Superior temporal gyrus (tissue), 1 donor: ENCODE measurements around the gene TMEM181.
A peak's percentile ranks its signal among the peaks of the same experiment; 100 is the strongest.

Experiments
- DNase-seq: peaks from one replicate; pipeline ENCODE4 v3.0.0-alpha.2; 2016; ENCODE audit errors: extremely low spot score

Gene TMEM181

DNA sequence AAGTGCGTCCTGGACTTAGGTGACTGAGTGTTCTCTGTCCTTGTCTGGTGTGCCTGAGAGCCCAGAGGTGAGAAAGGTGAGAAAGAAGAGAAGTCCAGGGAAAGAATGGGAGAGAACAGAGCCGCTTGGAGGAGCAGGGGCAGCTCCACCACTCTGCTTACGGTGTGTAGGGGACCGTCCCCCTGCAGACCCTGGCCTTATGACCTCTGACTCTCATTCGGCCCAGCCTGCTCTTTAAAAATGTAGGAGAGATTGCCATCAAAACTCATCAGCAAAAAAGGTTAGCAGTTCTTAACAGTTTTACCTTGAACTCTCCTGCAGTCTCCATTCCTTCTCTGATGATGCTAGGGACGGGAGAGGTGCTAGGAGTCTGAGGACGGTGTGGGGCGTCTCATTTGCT is 2.0 kb downstream of the TMEM181 start:
- no peak for DNase-seq

DNA sequence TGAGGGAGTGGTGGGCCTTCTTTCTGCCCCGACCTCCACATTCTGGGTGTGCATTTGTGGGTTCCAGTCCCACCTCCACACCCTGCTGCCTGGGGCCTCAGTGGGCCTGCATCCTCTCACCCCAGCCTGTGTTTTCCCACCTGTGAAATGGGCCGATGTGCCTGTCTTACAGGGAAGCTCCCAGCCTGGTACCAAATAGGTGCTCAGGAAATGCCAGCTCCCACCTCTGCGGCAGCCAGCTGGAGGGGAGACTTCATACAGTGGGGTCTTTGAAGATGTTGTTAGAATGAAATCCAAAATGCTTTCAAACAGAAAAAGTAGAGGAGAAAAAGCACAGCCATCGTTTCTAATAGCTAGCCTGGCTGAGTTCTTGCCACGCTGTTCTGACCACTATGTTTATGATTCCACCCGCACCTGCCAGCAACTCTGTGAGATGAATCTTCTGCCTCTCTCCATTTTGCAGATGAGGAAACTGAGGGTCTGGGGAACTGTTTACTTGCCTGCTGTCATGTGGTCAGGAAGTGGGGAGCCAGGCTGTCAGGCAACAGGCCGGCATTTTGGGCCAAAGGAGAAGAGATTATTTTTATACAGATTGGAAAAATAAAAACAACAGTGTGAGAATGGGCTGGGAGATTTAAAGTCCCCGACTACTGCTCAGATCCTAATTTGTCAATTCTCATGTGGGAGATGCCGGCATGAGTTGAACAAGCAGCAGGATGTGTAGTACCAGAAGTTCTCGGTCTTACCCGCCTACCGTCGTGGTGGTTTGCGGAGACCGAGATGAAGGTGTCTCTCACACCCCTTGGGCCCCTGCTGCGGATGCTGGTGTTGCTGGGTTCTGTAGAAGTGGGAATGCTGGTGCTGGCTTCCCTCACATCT is 4.6 kb downstream of the TMEM181 start:
- DNase-seq, result no peak

DNA sequence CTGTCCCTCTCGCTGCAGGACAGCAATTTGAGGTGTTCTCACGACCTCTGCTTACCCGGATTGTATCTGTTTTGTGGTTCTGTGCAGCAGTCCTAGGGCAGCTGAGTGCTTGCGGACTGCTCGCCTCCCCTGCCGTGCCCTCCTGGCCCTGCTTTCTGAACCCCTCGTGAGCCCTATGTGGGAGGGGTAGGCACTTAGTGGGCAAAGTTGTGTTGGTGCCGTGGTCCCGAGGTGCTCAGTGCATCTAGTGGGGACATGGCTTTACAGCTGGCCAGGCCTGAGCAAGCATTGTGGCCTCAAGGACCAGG is 5.2 kb downstream of the TMEM181 start:
- no peak for DNase-seq

DNA sequence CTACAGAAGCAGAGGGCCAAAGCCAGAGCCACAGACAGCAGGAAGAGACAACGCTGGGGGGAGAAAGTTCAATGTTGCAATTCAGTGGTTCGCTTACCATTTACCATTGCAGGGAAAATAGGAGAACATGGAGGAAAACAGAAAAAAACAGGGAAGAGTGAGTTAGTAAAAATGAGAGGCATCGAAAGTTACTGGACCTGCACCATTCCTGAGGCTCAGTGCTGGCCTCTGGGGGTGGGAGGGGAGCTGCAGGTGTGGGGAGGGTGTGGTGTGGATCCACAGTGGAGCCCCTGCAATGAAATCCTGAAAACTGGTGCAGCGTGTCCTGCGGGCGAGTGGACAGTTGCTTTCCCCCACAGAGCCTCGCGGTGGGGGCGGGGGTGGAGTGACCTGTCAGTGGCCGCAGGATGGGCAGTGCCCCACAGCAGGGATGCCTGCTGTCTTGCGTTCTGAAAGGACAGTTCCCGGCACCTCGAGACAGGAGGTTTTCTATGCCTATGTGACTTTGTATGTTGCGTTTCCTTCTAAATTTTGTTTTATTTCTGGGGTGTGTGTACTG is 5.7 kb downstream of the TMEM181 start:
- DNase-seq, result no peak

GRCh38 chr6:158566207-158566818 is 6.4 kb downstream of the TMEM181 start:
- no peak for DNase-seq

GRCh38 chr6:158567152-158567551 is 7.3 kb downstream of the TMEM181 start:
- DNase-seq, result no peak

DNA sequence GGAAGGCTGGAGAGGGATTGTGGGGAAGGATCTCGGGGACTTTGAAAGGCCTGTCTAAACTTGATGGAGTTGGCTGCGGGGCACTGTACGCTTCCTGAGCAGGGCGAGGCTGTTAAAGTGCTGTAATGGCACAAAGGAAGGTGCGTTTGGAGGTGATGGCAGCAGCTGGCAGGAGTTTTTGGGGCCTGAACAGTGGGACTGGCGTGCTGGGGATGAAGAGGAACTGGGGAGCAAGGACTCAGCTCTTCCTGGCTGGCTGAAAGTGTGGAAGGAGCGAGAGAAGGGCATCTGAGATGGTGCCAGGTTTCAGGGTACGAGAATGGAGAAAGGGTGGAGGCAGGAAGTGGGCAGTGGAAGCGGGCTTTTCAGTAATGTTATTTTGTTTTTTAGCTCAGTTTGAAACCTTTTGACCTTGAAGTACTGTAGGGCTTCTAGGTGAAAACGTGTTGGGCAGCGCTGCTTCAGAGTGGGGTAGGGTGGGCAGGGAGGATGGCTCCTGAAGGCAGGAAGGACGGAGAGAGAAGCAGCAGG is 8.0 kb downstream of the TMEM181 start:
- no peak for DNase-seq

DNA sequence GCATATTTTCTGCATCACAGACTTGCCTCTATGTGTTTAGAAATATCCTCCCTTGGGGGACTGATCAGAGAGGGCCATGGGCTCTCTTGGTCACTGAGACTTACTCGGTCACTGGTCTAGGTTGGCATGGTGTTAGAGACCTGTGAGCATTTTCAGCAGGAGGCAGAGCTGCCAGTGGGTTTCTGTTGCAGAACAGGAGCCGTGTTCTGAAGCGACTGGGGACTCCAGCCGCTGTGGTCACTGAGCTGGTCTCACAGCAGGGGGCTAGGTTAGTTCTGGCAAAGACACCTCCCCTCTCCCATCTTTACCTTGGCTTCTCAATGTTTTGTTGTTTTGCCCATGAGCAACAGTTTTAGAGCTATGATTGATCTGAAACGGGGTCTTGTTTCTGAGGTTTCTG is 8.7 kb downstream of the TMEM181 start:
- DNase-seq, result no peak

GRCh38 chr6:158569036-158569435 is 9.1 kb downstream of the TMEM181 start:
- no peak for DNase-seq

GRCh38 chr6:158570681-158570962 is 10.7 kb downstream of the TMEM181 start:
- DNase-seq, result no peak

DNA sequence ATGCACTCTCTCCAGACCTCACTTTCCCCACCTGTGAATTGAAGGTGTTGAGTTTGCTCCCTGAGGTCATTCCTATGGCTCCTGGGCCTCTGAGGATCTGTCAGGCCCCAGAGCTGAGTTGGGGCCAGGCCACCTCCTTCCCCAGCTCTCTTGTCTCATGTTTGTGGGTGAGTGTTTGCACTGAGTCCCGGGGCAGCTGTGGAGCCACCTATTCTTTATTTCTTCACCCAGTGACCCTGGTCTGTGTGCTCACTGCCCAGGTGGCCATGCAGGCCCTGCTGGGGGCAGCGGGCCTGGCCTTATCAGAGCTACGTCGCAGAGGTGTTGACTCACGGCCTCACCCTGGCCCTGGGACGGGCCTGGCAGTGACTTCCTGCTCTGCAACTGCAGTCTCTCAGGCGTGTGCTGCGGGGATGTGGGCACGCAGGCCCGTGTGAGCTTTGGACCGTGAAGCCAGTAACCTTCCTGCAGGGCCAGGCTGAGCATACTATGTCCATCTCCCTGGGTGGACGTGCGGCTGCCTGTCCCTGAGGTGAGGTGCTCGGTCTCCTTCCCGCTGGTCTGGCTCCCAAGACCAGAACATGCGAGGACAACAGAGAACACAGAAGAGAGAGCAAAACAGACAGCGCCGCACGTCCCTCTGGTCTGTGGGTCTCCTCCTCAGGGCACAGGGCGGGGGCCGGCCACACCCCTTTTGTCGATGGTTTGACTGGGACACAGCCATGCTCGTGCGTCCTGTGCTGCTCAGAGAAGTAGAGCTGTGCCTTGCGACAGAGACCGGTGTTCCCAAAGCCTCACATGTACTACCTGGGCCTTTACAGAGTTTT is 12.1 kb downstream of the TMEM181 start:
- DNase-seq, result no peak

DNA sequence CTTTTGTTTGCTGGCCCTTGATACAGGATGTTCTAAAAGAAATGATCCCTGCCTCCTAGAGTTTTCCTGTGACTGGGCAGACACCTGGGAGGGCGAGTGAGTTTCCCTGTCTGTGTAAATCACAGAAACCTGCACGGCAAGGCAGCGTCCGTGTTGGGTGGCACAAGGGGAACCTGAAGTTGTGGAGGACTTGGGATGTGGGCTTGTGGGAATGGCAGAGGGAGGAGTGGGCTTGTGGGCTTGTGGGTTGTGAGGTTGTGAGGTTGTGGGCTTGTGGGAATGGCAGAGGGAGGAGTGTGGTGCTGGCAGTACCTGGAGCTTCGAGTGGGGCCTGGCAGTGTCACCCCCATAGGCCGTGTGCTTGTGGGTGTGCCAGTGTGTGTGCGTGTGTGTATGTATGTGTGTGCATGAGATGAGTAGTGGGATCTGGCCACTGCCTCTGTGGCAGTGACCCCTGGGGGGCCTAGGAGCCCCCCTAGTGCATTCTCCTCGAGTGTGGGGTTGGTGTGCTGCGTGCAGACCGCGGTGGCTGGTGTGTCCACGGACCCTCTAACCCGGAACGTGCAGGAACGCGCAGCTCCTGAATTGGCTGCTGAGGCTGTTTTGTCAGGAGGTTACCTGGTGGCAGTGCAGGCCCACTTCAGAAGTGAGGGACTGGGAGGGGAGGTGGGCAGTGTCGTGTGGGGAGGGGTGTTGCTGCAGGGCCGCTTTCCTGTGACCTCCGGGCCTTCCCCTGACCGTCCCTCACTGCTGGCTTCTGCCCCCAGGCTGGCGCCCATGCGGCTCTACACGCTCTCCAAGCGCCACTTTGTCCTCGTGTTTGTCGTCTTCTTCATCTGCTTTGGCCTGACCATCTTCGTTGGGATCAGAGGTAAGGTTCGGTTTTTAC is 13.0 kb downstream of the TMEM181 start:
- no peak for DNase-seq

- DNase-seq, result no peak
These were observed 13.6 kb downstream of the TMEM181 start for GRCh38 chr6:158573542-158573931.

DNA sequence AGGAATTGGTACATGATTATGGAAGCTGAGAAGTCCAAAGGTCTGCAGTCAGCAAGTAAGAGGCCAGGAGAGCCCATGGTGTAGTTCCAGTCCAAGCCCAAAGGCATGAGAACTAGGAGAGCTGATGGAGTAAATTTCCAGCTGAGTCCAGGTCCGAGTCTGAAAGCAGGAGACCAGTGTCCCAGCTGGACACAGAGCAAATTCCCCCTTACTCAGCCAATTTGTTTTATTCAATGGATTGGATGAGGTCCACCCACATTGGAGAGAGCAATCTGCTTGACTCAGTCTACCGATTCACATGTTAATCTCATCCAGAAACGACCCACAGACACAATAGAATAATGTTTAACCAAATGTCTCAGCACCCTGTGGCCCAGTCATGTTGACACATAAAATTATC is 14.9 kb downstream of the TMEM181 start:
- DNase-seq, result no peak

DNA sequence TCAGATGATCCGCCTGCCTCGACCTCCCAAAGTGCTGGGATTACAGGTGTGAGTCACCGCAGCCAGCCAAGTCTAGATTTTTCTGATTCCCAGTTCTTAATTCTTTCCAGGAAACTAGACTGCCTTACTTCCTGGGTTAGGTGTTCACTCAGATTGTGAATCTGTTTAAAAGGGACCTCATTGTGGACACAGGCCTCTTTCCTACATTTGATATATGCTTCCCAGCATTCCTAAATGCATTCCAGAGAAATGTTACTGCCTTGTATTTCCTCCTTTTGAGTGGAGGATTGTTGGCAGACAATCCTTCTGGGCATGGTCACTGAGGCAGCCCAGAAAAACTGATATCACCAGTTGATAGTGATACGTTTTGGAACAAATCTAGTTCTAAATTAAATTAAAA is 15.7 kb downstream of the TMEM181 start:
- no peak for DNase-seq

GRCh38 chr6:158584236-158584651 is 24.4 kb downstream of the TMEM181 start:
- DNase-seq, result peak; percentile 24

DNA sequence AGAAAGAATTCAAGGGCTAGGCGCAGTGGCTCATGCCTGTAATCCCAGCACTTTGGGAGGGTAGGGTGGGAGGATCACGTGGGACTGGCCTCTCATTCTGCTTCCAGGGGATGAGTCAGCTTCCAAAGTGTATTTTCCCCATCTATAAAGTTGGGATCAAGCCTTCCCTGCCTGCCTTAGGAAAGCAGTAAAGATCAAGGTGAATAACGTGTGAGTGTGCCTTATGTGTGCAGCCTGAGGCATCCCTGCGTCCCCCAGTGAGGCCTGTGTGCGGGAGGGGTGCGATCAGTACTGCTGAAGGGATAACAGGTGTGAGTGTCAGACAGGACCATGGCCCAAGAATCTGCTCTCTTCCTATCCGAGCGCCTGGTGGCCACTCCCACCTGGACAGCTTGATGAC is 26.8 kb downstream of the TMEM181 start:
- no peak for DNase-seq

DNA sequence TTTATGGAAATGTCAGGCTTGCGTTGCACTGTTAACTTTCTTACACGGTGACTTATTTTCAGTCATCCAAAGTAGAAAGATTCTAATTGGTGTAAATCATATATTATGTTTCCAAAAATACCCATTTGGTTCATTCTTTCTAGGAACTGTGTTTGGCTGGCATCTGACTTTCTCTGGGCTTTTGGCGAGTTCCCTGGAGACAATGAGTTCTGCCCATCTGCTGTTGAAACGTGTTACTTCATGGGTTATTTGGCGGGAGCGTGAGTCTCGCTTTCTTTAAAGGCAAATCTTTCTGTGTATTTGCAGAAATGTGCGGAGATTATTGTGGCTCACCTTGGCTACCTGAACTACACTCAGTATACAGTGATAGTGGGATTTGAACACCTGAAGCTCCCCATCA is 29.5 kb downstream of the TMEM181 start:
- peak; percentile 48 for DNase-seq

GRCh38 chr6:158591134-158591809 is 31.4 kb downstream of the TMEM181 start:
- DNase-seq, result no peak

GRCh38 chr6:158591810-158592209 is 31.9 kb downstream of the TMEM181 start:
- no peak for DNase-seq

DNA sequence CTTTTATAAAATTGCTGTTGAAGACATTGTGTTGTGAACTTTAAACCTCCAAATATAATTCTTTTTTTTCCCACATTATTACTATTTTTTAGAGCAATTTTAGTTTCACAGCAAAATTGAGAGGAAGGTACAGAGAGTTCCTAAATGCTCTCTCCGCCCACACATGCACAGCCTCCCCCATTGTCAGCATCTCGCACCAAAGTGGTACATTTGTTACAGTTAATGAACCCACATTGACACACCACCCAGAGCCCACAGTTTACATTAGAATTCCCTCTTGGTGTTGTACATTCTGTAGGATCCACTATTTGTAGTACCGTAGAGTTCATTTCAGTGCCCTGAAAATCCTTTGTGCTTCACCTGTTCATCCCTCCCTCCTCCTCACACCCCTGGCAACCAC is 33.8 kb downstream of the TMEM181 start:
- no peak for DNase-seq
